Stimulated activated CD8-positive, alpha-beta memory T cell treated with anti-CD3 and anti-CD28 coated beads, Interleukin-7, amount 100 ng/mL, for 24 hours (primary cell): ENCODE results near the gene KANSL1.

ENCODE experiments used
- DNase-seq: peaks from one replicate; pipeline ENCODE4 v3.0.0-alpha.2; 2020; ENCODE audit warnings: low read depth

Gene KANSL1

GRCh38 chr17:45997624-45998023 lies 195.6 kb downstream of the KANSL1 start:
- DNase-seq, result no peak

GRCh38 chr17:45997166-45997565 lies 196.1 kb downstream of the KANSL1 start:
- no peak for DNase-seq

GRCh38 chr17:45996282-45996937 lies 196.8 kb downstream of the KANSL1 start:
- no peak for DNase-seq

DNA sequence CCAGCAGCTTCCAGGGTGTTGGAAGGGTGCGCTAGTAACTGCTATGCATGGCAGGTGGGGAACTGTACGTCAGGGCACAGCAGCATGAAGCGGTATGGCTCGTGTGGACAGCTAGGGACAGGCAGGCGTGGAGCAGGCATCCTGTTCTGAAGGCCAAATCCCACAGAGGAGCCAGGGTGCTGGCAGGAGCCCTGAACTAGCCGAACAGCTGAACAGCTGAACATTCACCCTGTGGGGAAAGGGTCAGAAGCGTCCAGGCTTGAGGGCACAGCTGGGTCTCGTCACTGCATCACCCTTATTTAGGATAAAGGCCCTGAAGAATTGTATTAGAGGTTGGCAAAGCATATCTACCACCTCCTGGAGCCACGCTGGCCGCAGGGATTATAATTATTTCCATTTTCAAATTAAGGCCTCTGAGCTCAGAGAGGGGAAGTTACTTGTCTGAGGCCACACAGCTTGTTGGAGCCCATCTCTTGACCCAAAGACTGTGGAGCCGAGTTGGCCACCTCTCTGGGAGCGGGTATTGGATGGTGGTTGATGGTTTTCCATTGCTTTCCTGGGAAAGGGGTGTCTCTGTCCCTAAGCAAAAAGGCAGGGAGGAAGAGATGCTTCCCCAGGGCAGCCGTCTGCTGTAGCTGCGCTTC lies 197.5 kb downstream of the KANSL1 start:
- no peak for DNase-seq

DNA sequence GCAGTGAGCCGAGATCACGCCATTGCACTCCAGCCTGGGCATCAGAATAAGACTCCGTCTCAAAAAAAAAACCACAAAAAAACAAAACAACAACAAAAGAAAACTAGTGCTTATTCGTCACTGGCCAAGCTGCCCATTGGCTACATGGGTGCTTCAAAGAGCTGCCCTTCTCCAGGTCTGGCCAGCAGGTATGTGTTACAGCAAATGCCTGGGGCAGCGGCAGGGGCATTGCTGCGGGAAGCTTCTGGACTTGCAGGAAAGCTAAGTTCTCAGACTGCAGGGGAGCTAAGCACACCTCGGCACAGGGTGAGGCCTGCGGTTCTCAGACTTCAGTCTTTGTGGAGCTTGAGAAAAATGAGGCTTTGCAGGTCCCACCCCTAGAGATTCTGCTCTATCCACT lies 198.2 kb downstream of the KANSL1 start:
- no peak for DNase-seq

DNA sequence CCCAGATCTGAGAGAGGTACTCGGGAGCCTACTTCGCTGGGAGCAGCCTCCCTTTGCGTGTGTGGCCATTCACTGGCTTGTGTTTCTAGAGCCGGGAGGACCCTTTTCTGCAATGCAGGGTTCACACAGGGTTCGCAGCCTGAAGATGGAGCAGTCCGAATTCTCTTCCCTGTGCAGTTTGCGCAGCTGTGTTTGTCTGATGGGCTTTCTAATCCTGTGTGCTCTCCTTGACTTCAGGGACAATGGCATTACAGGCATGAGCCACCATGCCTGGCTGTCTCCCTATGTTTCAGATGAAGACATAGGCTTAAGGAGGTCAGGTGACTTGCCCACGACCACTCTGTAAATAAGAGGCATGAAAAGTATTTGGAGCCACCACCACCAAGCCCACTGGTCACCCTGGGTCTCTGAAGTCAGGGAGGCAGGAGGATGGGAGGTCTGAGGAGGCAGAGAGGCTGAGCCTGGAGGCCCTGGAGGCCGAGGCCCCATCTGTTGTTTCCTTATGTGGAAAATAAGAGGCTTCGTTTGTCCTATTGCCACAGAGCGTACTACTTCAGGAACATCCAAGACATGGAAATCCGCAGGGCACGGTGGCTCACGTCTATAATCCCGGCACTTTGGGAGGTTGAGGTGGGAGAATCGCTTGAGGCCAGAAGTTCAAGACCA lies 199.1 kb downstream of the KANSL1 start:
- no peak for DNase-seq

- no peak for DNase-seq
These were observed 200.3 kb downstream of the KANSL1 start for GRCh38 chr17:45992904-45993303.

- no peak for DNase-seq
These were observed 201.1 kb downstream of the KANSL1 start for GRCh38 chr17:45992175-45992574.

- no peak for DNase-seq
These were observed 201.9 kb downstream of the KANSL1 start for GRCh38 chr17:45991341-45991740.

- DNase-seq, result no peak
These were observed 202.3 kb downstream of the KANSL1 start for GRCh38 chr17:45990886-45991285.

- no peak for DNase-seq
These were observed 203.5 kb downstream of the KANSL1 start for GRCh38 chr17:45989759-45990158.

DNA sequence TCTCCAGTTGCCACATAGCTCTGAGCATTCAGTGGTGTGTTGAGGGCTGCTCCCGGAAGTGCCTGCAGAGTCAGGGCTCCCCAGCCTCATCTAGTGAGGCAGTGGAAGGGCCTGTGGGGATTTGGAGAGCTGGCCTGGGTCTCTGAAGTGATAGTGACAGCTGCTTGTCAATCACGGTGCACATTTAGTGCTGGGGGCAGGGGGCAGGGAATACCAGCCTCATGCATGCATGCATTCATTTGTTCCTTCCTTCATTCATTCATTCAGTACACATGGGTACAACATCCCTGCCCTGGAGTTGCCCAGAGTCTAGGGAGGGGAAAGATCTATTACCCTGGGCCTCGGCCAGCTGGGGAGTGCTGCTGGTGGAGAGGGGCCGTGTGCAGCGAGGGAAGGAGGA lies 205.5 kb downstream of the KANSL1 start:
- DNase-seq, result no peak

- DNase-seq, result no peak
These were observed 207.2 kb downstream of the KANSL1 start for GRCh38 chr17:45986056-45986455.

DNA sequence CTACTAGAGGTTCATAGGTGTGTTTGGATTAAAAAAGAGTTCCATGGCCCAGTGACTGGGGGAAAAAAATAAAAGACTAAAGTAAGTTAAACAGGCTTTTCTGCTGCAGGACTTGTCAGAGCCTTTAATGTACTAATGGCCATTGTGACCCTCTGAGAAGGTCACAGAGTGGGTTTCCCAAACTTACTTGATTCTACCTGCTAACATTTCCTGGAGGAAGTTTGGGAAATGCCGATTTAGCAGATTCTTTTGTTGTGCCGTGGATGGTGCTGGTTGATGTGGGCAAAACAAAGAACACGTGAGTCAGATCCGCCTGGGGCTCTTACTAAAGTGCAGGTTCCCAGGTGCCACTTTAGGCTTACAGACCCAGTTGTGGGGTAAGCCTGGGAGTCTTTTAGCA lies 207.8 kb downstream of the KANSL1 start:
- no peak for DNase-seq

DNA sequence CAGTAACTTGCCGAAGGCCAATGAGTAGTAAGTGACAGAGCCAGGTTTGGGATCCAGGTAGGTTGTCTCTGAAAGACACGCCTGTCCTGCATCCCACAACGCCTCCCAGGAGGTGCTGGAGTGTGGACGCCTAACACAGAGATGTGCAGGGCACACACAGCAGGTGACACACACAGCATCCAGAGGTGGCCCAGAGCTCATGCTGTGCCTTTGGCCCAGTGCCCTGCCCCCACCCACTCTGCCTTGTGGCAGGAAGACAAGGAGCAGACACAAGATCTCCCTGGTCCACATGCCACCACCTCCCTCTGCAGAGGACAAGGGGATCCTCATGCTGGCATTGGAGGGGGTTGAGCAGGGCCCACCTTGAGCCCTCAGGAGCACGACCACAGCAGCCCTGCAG lies 208.9 kb downstream of the KANSL1 start:
- no peak for DNase-seq

- DNase-seq, result no peak
These were observed 209.5 kb downstream of the KANSL1 start for GRCh38 chr17:45983614-45984310.

GRCh38 chr17:45982791-45983613 lies 210.2 kb downstream of the KANSL1 start:
- DNase-seq, result no peak

GRCh38 chr17:45981306-45981705 lies 211.9 kb downstream of the KANSL1 start:
- no peak for DNase-seq

DNA sequence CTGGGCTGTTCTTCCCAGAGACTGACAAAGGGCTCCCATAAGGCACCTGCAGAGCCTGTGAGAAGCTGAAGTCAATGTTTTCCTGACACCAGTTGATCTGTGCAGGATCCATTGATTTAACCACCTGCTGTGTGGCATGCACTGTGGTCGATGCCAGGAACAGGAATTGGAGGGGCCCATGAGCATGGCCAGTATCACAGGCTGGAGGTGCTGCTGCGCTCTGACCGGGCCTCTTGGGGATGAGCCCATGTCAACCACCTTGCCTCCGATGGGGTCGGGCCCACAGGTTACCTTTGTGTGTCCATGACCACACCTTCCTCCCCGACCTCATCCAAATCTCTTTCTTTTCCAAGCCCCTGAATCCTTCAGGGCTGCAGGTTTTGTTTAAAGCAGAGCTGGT lies 212.4 kb downstream of the KANSL1 start:
- no peak for DNase-seq
